BJ (cell line): Measurements from ENCODE around the gene FAM240A. TPM values are rescaled to one million over a fixed set of nuclear protein-coding genes. Genes with fewer than 3 reads are reported as not detected.

ENCODE experiments used
- CTCF ChIA-PET: fragments of 350-600 bp; formaldehyde crosslinking; extraction: SDS; loops from one replicate; lab custom pipeline; 2021; ENCODE audit warnings: antibody characterized with exemption, inconsistent platforms; lab: Yijun Ruan, JAX
- POLR2A ChIA-PET: fragments of 300-600 bp; sonication (Branson Sonifier 250); formaldehyde crosslinking; extraction: SDS; loops from one replicate; lab custom pipeline; 2021; ENCODE audit warnings: antibody characterized with exemption; lab: Charles Lee
- DNase-seq: peaks from one replicate; pipeline ENCODE4 v3.0.0-alpha.2; 2011; ENCODE audit warnings: low read depth
- H3K27me3 ChIP-seq: 2 replicates; pipeline ENCODE4 v1.6.0; 2011; ENCODE audit warnings: low read length; ENCODE audit not compliant: control insufficient read depth, insufficient read depth
- H3K36me3 ChIP-seq: 2 replicates; pipeline ENCODE4 v1.5.1; 2011; ENCODE audit warnings: low read length; ENCODE audit not compliant: control insufficient read depth, insufficient read depth
- H3K4me3 ChIP-seq: 2 replicates; pipeline ENCODE4 v1.5.1; 2011; ENCODE audit warnings: low read depth, mild to moderate bottlenecking, control low read depth, low read length
- CTCF ChIP-seq: IDR thresholded peaks from 2 replicates; pipeline ENCODE4 v1.5.1; 2011; ENCODE audit warnings: low read depth, mild to moderate bottlenecking, control low read depth, inconsistent platforms, low read length, moderate library complexity; ENCODE audit not compliant: insufficient read depth
- polyA plus RNA-seq: library from polyadenylated mRNA; depleted of rRNA; stranded (reverse); fragments of >200 nt; gene quantifications from 2 replicates; pipeline ENCODE4 v1.2.3, GENCODE V29; 2011

The FAM240A gene
- polyA plus RNA-seq, 1 experiment, result not detected

- ChIA-PET CTCF (interaction anchor here (1.2 kb wide), 1 partner anchor 33 kb away, joined by 4 read pairs; no protein-coding TSS in a partner anchor), POLR2A (no interaction called here)
- no peak for TF ChIP-seq CTCF
- no peaks in the 10 kb centered on the region; the same call in 1 of the 2 replicates for H3K27me3 ChIP-seq
- no peaks in the 10 kb centered on the region for H3K36me3 ChIP-seq
- H3K4me3 ChIP-seq, result no peak overlapping the region
- no peak for DNase-seq
Measured at GRCh38 chr3:46666453-46666845, 54.1 kb downstream of the FAM240A start.

DNA sequence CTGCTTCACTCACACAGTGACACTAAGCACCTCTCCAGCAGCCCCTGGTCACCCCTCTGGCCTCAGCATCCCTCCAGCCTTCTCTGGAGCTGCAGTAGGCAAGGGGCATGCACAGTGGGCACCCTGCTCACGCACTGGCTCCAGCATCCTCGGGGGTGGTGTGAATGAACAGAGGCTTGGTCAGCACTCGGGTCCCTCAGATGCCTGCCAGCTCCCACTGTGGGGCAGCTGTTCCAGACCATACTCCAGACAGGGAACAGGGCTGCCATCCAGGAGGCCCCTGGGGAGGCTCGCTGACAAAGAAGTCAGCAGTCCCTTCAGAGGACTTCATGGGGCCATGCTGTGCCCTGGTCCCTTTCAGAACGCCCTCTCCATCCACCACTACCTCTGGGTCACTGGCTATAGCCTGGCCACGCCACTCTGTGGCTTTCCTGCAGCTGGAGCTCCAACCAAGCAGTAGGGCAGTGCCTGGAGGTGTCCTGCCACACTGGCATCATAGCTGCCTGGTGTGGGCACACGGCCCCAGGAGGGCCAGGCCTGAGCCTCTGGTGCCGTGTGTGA, 54.8 kb downstream of the FAM240A start:
- Histone ChIP-seq H3K27me3 (no peaks in the 10 kb centered on the region; the same call in 1 of the 2 replicates), H3K4me3 (no peak overlapping the region), H3K36me3 (no peaks in the 10 kb centered on the region)
- DNase-seq, result no peak
- POLR2A ChIA-PET, result no interaction called here
- TF ChIP-seq CTCF, result no peak
- CTCF ChIA-PET, result no interaction called here

GRCh38 chr3:46667657-46668056, 55.3 kb downstream of the FAM240A start:
- POLR2A ChIA-PET, result no interaction called here
- DNase-seq, result no peak

DNA sequence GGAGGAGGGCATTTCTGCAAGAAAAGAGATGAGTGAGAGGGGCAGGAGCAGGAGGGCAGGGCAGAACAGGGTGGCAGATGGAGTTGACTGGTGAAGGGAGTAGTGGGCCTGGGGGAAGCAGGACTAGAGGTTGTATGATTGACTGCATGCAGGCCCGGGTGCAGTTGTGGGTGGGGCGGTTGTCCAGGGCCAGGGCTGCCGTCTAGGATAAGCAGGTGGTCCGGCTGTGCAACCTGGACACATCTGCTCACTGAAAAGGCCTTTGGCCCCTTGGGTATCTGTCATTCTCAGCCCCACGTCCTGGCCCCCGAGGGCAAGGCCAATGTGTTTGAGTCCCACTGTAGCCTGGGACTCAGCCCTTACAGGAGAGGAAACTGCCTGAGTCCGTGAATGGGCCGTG, 55.8 kb downstream of the FAM240A start:
- DNase-seq, result no peak
- Histone ChIP-seq H3K4me3 (no peak overlapping the region), H3K27me3 (no peaks in the 10 kb centered on the region; the same call in 1 of the 2 replicates), H3K36me3 (no peaks in the 10 kb centered on the region)
- ChIA-PET CTCF (interaction anchor here (0.5 kb wide), 1 partner anchor 573 kb away, joined by 3 read pairs; no protein-coding TSS in a partner anchor), POLR2A (no interaction called here)
- no peak for TF ChIP-seq CTCF

More at GRCh38 chr3:46667657-46668056, 55.3 kb downstream of the FAM240A start:
- TF ChIP-seq CTCF, result no peak
- CTCF ChIA-PET, result no interaction called here
- Histone ChIP-seq H3K27me3 (no peaks in the 10 kb centered on the region; the same call in 1 of the 2 replicates), H3K4me3 (no peak overlapping the region), H3K36me3 (no peaks in the 10 kb centered on the region)

- Histone ChIP-seq H3K36me3 (no peaks in the 10 kb centered on the region), H3K4me3 (no peak overlapping the region), H3K27me3 (no peaks in the 10 kb centered on the region; the same call in 1 of the 2 replicates)
- POLR2A ChIA-PET, result no interaction called here
- no peak for DNase-seq
- CTCF ChIA-PET, result interaction anchor here (0.5 kb wide), 1 partner anchor 572 kb away, joined by 3 read pairs; no protein-coding TSS in a partner anchor
- no peak for TF ChIP-seq CTCF
Measured at GRCh38 chr3:46668591-46668990, 56.3 kb downstream of the FAM240A start.
